GM21390 (cell line): ENCODE data around the gene OPCML.

Experiments used
- ATAC-seq: cut with Tn5 transposase; IDR thresholded peaks from one replicate; pipeline ENCODE4 v1.9.1; 2021; ENCODE audit not compliant: unreplicated experiment

The OPCML gene

GRCh38 chr11:133202816-133203215, 329.5 kb downstream of the OPCML start:
- no peak for ATAC-seq

GRCh38 chr11:133198438-133198837, 333.9 kb downstream of the OPCML start:
- no peak for ATAC-seq

GRCh38 chr11:133197425-133197824, 334.9 kb downstream of the OPCML start:
- ATAC-seq = no peak

GRCh38 chr11:133191931-133192330, 340.4 kb downstream of the OPCML start:
- no peak for ATAC-seq

GRCh38 chr11:133181667-133182066, 350.6 kb downstream of the OPCML start:
- no peak for ATAC-seq

- no peak for ATAC-seq
Observed at GRCh38 chr11:133181066-133181465, 351.2 kb downstream of the OPCML start.

- no peak for ATAC-seq
Observed at GRCh38 chr11:133180201-133180600, 352.1 kb downstream of the OPCML start.

- ATAC-seq = no peak
Observed at GRCh38 chr11:133176748-133177147, 355.6 kb downstream of the OPCML start.

GRCh38 chr11:133175103-133175502, 357.2 kb downstream of the OPCML start:
- ATAC-seq = no peak

GRCh38 chr11:133173810-133174412, 358.4 kb downstream of the OPCML start:
- ATAC-seq = no peak

GRCh38 chr11:133172349-133172748, 360.0 kb downstream of the OPCML start:
- no peak for ATAC-seq

GRCh38 chr11:133171374-133171773, 360.9 kb downstream of the OPCML start:
- ATAC-seq = no peak

GRCh38 chr11:133168016-133168415, 364.3 kb downstream of the OPCML start:
- ATAC-seq = no peak

- no peak for ATAC-seq
Observed at GRCh38 chr11:133166662-133167061, 365.6 kb downstream of the OPCML start.

- no peak for ATAC-seq
Observed at GRCh38 chr11:133164986-133165385, 367.3 kb downstream of the OPCML start.

GRCh38 chr11:133163463-133164419, 368.6 kb downstream of the OPCML start:
- ATAC-seq = no peak

- no peak for ATAC-seq
Observed at GRCh38 chr11:133162227-133162626, 370.1 kb downstream of the OPCML start.

GRCh38 chr11:133160754-133161153, 371.5 kb downstream of the OPCML start:
- no peak for ATAC-seq

GRCh38 chr11:133156986-133157745, 375.1 kb downstream of the OPCML start:
- ATAC-seq = no peak

- ATAC-seq = no peak
Observed at GRCh38 chr11:133154781-133155180, 377.5 kb downstream of the OPCML start.

- ATAC-seq = no peak
Observed at GRCh38 chr11:133154076-133154475, 378.2 kb downstream of the OPCML start.

GRCh38 chr11:133153031-133153430, 379.3 kb downstream of the OPCML start:
- ATAC-seq = no peak
